GF-D8 (cell line): ENCODE data around the gene OCLN.
"Not testable (repeated sequence)": the region's sequence is repeated elsewhere in the genome, so short reads cannot be mapped to it uniquely, and the experiment has no call there.

Source experiments
- DNase-seq: peaks from one replicate; lab custom pipeline; 2025; lab: John Stamatoyannopoulos, UW

OCLN gene

DNA sequence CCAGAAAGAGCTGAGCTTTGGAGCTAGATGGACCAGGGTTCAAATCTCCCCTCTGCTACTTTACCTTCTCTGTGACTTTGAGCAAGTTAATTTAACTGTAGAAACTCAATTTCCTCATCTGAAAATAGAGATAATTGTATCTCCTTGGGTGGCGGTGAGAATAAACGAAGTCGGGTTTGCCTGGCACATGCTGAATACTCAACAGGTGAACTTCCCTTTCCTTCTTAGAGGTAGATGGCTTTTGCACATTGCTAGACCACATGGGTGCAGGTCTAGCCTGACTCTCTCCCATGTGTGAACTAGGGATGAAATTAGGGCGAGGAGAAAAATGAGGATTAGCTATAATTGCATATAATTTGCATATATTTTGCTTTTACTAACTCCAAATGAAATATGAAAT is 36.0 kb downstream of the OCLN start:
- DNase-seq = no peak

DNA sequence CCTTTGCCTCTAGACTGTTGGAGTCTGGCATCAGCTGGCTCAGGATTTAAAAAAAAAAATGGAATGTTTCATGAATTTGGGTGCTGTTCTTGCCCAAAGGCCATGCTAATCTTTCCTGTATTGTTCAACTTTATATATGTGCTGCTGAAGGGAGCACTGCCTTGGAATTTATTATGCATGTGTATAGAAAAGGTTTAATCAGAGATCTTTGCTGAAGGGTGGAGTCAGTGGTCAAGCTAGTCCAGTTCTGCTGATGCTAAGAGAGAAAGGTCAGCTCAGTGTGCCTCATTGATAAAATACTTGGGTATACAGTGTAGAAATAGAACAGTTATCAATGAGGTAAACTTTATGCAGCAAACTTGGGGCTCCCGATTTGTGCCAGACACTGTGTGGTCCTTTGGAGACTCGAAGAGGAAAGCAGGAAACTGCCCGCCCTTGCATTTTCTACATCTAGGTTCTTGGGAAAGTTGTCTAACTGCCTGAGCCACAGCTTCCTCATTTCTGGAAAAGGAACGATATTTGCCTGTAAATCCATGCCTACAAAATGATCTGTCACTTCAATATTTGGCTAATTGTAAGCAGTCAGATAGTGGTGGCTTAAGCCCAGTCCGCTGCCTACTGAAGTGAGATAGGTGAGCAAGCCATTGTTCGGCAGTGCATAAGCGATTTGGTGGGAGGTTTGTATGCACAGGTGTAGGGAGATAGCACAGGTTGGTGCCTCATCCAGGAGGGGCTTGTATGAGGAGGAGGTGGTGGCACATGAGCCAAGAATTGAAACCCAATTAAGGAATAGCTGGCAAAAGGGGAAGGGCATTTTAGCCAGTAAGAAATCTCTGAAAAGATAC is 38.2 kb downstream of the OCLN start:
- no peak for DNase-seq

DNA sequence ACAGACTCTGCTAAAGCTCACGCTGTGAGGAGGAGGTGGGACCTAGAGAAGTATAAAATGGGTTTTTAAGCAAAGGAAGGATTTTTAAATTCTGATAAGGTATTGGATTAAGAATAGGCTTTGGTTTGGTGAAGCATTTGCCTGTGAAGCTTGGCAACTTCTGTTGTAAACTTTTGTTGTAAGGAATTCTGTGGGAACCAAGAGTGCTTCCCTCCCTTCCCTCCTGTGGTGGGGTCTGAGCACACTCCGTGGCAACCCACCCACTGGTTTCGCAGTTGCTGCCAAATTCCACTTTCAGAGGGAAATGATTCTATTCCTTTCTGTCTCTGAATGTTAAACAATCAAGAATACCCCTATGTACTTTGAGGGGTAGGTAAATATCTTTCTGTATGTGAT is 38.8 kb downstream of the OCLN start:
- DNase-seq = no peak

DNA sequence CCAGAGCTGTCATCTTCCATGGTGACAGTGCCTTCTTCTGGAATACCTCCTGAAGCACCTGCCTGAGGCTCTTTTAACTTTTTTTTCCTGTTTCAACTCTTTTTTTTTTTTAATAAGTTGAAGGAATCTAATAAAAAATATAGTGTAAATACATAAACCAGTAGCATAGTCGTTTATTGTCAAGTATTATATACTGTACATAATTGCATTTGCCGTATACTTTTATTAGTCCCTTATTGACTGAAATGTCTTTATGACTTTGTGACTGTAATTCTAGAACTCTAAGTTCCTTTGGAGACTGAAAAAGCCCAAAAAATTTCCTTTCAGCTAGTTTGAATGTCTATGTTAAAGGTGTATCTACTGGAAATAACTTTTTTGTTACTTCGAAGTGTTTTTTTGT is 45.3 kb downstream of the OCLN start:
- not testable (repeated sequence) for DNase-seq

DNA sequence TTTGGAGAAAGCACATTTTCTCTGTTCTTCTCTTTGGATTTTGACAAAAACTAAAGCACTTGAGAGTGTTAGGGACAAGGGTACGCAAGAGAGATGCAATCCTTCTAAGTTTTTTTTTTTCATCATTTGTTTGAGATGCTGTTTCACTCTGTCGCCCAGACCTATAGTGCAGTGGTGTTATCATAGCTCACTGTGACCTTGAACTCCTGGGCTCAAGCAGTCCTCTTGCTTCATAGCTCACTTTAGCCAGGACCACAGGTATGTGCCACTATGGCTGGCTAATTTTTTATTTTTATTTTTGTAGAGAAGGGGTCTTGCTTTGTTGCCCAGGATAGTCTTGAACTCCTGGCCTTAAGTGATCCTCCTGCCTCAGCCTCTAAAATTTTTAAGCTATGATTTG is 46.1 kb downstream of the OCLN start:
- DNase-seq = not testable (repeated sequence)

DNA sequence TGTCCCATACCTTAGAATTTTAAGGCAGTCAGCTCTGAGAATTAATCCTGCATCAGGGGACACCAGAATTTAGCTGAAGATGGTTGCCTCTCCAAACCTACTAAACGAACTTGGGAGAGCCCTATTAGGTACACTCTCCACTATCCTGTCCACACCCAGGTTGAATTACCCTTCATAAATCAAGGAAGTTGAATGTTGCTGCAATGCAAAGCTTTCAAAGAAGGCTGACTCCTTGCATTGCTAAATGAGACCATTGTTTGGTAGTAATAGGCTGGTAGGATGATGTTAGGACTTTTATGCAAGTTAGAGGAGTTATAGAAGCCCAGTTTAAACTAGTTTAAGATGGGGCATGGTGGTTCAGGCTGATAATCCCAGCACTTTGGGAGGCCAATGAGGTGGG is 48.8 kb downstream of the OCLN start:
- not testable (repeated sequence) for DNase-seq

DNA sequence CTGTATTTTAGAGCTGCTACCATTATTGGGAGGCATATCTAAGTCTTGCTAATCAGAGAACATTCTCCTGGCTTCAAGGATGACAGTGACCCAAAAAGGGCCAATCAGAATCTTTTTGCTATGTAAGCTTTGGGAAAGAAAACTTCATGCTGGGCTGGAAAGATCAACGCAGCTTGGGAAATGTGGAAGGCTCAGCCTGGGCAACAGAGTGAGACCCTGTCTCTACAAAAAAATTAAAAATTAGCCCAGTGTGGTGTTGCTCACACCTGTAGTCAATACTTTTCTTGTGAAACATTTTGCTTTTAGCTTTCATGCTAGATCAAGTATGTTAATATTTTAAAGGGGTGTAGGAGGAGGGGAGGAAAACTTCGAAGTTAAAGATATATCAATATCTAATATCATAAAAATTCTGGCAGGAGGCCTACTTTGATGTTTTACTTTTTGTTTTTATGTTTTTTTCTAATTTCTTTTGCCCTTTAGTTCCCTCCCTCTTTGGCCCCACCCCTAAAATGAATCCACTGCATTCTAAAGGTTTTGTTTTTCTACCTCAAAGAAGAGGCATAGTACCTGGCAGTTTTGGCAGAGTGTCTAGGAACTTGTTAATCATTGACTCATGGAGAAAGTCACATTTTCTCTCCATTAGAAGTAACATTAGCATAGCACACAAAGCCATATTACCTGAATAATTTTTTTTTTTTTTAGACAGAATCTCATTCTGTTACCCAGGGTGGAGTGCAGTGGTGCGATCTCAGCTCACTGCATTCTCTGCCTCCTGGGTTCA is 50.4 kb downstream of the OCLN start:
- not testable (repeated sequence) for DNase-seq

DNA sequence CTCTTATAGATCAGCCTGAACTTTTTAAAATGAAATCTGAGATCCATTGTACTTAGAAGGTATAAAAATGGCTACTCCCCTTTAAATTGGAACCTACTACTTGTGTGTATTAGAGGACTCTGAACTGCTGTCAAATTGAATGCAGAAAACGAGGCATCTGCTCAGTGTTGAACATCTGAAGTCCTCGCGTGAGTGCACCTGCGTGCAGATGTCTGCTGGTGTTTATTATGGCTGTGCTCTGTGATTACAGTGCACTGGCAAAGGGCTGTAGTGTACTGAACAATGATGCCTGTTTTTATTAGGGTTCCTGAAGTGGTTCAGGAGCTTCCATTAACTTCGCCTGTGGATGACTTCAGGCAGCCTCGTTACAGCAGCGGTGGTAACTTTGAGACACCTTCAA is 52.0 kb downstream of the OCLN start:
- not testable (repeated sequence) for DNase-seq

DNA sequence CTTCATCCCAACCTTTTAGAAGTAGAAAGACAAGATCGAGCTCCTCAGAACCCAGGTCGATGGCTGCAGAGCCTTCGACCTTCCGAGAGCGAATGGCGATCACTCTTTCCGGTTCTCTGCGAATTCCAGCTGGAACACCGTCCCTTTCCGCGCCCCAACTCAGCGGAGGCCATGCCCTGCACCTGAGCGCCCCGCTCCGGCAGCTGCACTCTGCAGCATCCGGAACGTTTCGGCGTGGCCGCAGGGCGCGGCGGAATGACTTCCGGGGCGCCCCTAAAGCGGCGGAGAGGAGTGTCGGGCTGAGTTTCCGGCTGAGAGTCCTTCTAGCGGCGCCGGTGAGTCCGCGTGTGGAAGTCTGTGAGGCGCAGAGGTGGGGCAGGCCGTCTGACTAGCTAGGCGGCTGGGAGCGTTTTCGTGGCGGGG is 67.3 kb downstream of the OCLN start, which contains the start of gene GTF2H2C:
GTF2H2C (plus strand) TSS at position 284 of the 423 bp plus-strand sequence. CDS start 4,942 bp downstream, outside the sequence.
- DNase-seq = not testable (repeated sequence)

DNA sequence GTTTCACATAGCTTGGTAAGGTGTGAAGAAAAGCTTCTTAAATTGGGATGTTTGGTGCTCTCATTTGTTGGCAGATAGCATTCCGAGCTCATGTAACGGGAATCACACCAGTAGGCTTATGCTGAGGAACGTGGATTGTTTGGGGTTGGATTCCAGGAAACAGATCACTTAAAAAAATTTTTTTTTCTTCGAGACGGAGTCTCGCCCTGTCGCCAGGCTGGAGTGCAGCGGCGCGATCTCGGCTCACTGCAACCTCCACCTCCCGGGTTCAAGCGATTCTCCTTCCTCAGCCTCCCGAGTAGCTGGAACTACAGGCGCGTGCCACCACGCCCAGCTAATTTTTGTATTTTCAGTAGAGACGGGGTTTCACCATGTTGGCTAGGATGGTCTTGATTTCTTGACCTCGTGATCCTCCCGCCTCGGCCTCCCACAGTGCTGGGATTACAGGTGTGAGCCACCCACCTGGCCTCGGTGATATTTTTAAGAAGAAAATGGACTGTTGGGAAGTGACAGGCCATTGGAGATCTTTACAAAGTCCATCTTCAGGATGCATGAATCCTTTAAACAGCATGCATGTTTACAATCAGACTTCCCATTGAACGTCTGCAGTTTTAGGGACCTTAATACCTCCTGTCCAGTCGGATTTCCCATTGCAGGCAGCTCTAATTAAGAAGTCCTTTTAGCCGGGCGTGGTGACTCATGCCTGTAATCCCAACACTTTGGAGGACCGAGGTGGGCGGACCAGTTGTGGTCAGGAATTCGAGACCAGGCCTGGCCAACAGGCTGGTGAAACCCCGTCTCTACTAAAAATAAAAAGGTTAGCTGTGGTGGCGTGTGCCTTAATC is 68.2 kb downstream of the OCLN start:
- DNase-seq = not testable (repeated sequence)

DNA sequence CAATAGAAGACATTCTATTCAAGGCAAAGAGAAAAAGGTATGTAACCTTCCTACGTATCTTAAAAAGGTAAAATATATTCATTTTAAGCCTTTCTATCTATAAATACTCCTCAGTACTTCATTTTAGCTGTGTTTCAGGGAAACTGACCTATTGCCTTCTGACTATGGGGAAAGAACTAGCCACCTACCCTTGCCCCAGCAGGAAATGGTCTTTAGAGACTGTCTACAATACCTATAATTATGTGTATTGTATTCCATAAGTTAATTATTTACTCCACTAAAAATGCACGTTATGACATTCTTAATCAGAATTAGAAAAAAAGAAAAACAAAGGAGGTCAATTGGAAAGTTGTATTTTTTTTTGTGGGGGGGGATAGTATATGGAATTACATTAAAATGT is 73.6 kb downstream of the OCLN start:
- DNase-seq = not testable (repeated sequence)

DNA sequence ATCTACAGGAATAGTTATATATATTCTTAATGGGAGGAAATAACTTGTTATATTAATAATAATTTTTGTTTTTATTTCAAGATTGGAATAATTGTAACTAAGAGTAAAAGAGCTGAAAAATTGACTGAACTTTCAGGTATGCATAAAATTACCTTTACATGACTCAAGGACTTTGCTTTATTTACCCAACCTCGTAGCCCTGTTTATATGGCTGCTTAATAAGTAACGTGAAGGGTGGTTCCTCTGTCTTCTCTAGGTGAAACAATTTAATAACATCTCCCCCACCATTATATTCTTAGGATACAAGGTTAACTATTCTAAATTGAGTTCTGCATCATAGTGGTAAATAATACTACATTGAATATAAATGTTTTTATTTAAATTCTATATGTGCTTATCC is 75.5 kb downstream of the OCLN start:
- not testable (repeated sequence) for DNase-seq

DNA sequence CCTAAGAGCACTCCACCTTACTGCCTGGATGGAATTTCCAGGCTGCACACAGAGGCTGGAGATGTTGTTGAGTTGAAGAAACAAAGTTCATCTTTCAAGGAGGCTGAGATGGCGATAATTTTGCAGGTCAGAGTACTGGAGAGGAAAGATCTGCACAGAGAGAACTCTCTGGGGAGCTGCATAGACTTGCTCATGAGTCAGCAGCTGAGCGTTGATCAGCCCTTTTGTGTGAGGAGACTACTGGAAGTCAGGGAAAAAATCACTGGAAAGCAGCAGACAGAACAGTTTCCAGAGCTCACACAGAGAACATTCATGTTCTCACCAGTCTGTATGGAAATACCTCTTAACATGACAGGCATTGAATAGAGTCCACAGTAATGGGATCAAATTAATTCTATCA is 90.8 kb downstream of the OCLN start:
- DNase-seq = not testable (repeated sequence)

DNA sequence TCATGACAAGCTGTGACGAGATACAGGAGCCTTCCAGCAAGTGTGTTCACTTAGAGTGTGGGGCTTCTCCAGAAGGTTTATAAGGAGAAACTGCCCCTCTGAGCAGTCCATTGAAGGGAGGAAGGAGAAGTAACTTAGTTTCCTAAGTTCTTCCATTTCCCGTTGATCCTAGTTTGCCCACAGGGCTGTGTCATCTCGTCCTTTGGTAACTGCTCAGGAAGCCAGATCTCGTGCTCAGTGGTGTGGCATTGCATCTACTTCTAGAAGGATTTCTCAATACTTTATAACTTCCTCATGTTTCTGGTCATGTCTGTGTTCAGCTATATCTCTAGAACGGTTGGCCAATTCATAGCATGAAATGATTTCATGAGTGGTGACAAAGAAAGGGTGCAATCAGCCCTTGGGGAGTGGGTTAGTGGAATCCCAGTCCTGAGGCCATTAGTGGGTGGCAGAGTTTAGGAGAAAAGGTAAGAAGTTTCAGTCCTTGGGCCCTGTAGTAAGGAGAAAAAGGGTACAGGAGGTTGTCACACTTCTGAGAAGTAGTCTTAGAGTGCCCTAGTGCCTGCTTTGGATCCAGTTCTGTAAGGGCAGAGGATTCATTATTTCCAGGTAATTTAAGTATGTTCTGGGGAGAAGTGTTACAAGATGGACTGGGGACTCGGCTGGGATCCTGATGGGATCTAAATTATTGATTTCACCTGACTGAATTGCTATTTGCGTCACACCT is 103.7 kb downstream of the OCLN start:
- DNase-seq = not testable (repeated sequence)

DNA sequence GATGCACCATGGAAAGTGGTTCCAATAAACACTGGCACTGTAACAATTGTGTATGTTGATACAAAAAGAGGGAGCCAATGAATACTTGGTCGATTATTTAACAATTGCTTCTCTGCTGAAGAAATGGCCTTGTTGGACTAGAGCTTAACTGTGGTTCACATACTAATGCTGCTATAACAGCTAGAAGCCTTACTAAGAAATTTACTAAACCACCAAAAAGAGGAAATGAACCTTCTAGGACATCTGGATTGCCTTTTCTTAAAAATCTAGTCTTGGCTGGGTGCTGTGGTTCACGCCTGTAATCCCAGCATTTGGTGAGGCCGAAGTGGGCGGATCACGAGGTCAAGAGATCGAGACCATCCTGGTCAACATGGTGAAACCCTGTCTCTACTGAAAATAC is 109.4 kb downstream of the OCLN start:
- not testable (repeated sequence) for DNase-seq

DNA sequence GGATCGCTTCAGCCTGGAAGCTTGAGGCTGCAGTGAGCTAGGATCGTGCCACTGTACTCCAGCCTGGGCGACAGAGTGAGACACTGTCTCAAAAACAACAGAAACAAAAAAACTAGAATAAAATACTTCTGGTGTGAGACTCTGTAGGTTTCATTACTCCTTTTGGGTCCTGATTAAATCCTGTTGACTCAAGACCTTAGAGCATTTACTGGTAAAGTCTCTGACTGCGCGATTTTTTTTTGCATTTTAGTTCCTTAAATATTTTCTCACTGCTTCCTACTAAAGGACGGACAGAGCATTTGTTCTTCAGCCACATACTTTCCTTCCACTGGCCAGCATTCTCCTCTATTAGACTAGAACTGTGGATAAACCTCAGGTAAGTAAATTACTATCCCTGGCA is 114.2 kb downstream of the OCLN start:
- DNase-seq = not testable (repeated sequence)
